ENCODE data around the gene PMIS2. TPM values are rescaled to one million over a fixed set of nuclear protein-coding genes. Genes with fewer than 3 reads are reported as not detected.
A peak's percentile ranks its signal among the peaks of the same experiment; 100 is the strongest.

The PMIS2 gene
- total RNA-seq, 1 experiment from 2014 or later = not detected

DNA sequence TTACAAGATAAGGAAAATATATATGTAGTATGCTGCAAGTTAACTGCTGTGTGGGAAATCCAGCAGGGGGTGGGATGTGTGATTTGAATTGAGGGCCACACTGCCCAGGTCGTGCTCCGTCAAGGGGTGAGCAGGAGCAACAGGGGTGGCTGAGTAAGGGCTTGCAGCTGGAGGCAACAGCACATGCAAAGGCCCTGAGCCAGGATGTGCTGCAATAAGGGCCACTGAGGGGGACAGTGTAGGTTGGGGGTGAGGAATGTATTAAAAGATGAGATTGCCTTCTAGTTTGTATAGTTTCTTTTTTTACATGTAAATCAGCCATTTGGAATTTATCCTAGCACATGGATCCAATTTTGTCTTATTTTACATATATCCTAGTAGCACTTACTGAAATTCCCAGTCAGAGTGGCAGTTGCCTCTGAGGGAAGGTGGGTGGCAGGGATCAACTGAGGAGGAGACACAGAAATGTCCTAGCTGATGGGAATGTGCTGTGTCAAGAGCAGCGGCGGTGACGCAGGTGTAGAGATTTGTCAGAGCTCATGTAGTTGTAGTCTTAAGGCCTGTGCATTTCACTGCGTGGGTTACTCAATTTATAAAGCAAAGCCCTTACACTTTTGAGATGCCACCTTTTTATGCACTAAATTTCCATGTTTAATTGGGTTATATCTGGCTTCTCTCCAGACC is 37.5 kb downstream of the PMIS2 start:
- H3K4me3 Mint-ChIP-seq (ENCODE audit: unreplicated experiment) = no peak overlapping the region
- ChIA-PET CTCF (interaction anchor here (0.7 kb wide), 1 partner anchor 13 kb away, joined by 5 read pairs; no protein-coding TSS in a partner anchor), POLR2A (interaction anchor here (0.8 to 1.7 kb wide), 2 partner anchors 16 to 20 kb away, joined by 3 to 12 read pairs; no protein-coding TSS in a partner anchor)
- intact Hi-C loops (cut with micrococcal nuclease; ENCODE audit: unreplicated experiment) = no loop called here
- BruUV-seq (replicated peaks) = TSS peak; percentile 19
- Histone ChIP-seq H3K4me3 (ENCODE audit: low read depth, low read length) (no peak overlapping the region), H3K27me3 (replicated peaks; ENCODE audit: control insufficient read depth, insufficient read depth, low read length) (no peaks in the 10 kb centered on the region), H3K4me1 (no peaks in the 10 kb centered on the region), H3K36me3 (ENCODE audit: control insufficient read depth, insufficient read depth, low read length) (no peaks in the 10 kb centered on the region), H3K9me3 (no peaks in the 10 kb centered on the region)
- TF ChIP-seq, protein P1, sequence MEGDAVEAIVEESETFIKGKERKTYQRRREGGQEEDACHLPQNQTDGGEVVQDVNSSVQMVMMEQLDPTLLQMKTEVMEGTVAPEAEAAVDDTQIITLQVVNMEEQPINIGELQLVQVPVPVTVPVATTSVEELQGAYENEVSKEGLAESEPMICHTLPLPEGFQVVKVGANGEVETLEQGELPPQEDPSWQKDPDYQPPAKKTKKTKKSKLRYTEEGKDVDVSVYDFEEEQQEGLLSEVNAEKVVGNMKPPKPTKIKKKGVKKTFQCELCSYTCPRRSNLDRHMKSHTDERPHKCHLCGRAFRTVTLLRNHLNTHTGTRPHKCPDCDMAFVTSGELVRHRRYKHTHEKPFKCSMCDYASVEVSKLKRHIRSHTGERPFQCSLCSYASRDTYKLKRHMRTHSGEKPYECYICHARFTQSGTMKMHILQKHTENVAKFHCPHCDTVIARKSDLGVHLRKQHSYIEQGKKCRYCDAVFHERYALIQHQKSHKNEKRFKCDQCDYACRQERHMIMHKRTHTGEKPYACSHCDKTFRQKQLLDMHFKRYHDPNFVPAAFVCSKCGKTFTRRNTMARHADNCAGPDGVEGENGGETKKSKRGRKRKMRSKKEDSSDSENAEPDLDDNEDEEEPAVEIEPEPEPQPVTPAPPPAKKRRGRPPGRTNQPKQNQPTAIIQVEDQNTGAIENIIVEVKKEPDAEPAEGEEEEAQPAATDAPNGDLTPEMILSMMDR (IDR thresholded peaks at IDR 0.05; ENCODE audit: insufficient read depth in 1 of 2, low read depth in 1 of 2, low read length in 1 of 2, severe bottlenecking in 1 of 2, unreplicated experiment in 1 of 2) = no peak
- peaks cover 30% of the 10 kb centered on the region for H3K36me3 Mint-ChIP-seq (ENCODE audit: insufficient read depth, unreplicated experiment)
- no peaks in the 10 kb centered on the region for H3K4me1 Mint-ChIP-seq (ENCODE audit: low read depth, unreplicated experiment)
- H3K27me3 Mint-ChIP-seq (ENCODE audit: insufficient read depth, unreplicated experiment) = no peaks in the 10 kb centered on the region
- no peak for DNase-seq
- no peaks in the 10 kb centered on the region for H3K9me3 Mint-ChIP-seq (ENCODE audit: unreplicated experiment)
- H3K27ac Mint-ChIP-seq (ENCODE audit: unreplicated experiment) = peak overlapping the region; percentile 40

DNA sequence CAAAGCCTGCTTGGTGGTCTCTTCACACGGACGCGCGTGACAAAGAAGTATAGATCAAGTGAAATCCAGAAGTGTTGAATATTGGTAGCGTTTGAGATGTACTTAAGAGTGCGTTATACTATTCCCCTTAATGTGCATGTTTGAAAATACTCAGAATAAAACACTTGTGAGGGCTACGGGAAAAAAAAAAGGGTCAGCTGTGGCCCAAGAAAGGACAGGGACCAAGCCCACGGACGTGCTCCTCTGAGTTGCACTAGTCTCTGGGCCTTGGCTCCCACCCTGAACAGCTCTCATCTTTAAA is 42.2 kb downstream of the PMIS2 start:
- intact Hi-C loops (cut with micrococcal nuclease; ENCODE audit: unreplicated experiment) = loop anchor here (1.0 to 5.0 kb wide), 4 partner anchors 15 to 81 kb away; partner anchors contain the start of genes COX6B1, HAUS5 and TMEM147
- H3K27ac Mint-ChIP-seq (ENCODE audit: unreplicated experiment) = peak overlapping the region; percentile 100
- H3K27me3 ChIP-seq (replicated peaks; ENCODE audit: control insufficient read depth, insufficient read depth, low read length) = no peaks in the 10 kb centered on the region
- H3K9me3 Mint-ChIP-seq (ENCODE audit: unreplicated experiment) = no peaks in the 10 kb centered on the region
- peaks cover 55% of the 10 kb centered on the region for H3K36me3 Mint-ChIP-seq (ENCODE audit: insufficient read depth, unreplicated experiment)
- ChIA-PET POLR2A (no interaction called here), CTCF (no interaction called here)
- BruUV-seq (replicated peaks) = TSS peak; percentile 99
- H3K4me3 ChIP-seq (ENCODE audit: low read depth, low read length) = peak overlapping the region; percentile 55
- no peaks in the 10 kb centered on the region for H3K4me1 ChIP-seq
- H3K4me3 Mint-ChIP-seq (ENCODE audit: unreplicated experiment) = peak overlapping the region; percentile 100
- H3K9me3 ChIP-seq = no peaks in the 10 kb centered on the region
- H3K36me3 ChIP-seq (ENCODE audit: control insufficient read depth, insufficient read depth, low read length) = peaks cover 4% of the 10 kb centered on the region
- no peaks in the 10 kb centered on the region for H3K27me3 Mint-ChIP-seq (ENCODE audit: insufficient read depth, unreplicated experiment)
- TF ChIP-seq, protein P1 (IDR thresholded peaks at IDR 0.05; ENCODE audit: insufficient read depth in 1 of 2, low read depth in 1 of 2, low read length in 1 of 2, severe bottlenecking in 1 of 2, unreplicated experiment in 1 of 2) = no peak
- H3K4me1 Mint-ChIP-seq (ENCODE audit: low read depth, unreplicated experiment) = peaks cover 7% of the 10 kb centered on the region
- DNase-seq = no peak

DNA sequence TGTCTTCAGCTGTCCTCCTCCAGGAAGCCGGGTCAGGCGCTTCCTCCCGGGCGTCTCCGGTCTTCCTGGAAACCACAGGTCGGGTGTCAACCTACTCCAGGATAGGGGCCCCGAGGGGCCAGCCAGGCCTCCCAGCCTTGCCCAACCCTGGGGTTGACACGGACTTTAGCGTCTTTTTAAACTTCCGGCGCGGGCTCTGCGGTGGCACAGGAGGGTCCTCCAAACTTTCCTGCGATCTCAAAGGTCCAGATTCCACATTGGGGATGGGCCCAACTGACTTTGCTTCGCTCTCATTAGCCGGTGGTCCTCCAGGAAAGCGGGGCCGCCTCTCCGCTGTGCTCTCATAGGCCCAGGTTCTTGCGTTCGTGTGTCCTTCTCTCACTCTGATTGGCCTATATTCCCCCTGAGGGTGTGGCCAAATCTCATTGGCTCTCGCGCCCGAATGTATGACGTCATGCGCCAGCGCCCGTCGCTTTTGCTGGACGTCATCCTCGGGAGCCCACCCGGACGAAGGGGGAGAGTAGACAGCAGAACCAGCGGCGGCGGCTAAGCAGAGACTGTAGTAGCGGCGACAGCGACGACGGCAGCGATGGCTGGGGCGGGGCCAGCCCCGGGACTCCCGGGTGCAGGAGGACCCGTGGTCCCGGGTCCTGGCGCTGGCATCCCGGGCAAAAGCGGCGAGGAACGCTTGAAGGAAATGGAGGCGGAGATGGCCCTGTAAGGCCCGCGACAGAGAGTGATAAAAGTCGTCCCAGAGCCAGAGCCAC is 42.8 kb downstream of the PMIS2 start, which contains the start of gene RBM42:
Gene RBM42 (plus strand): TSS at position 472 of the 767 bp plus-strand sequence. CDS start 118 bp downstream, at position 590.
- DNase-seq = peak; percentile 99
- Histone ChIP-seq H3K4me1 (no peaks in the 10 kb centered on the region), H3K4me3 (ENCODE audit: low read depth, low read length) (peak within 1 kb of the TSS; percentile 90), H3K36me3 (ENCODE audit: control insufficient read depth, insufficient read depth, low read length) (peaks cover 4% of the 10 kb centered on the region), H3K9me3 (no peaks in the 10 kb centered on the region), H3K27me3 (replicated peaks; ENCODE audit: control insufficient read depth, insufficient read depth, low read length) (no peaks in the 10 kb centered on the region)
- ChIA-PET POLR2A (interaction anchor here (1.0 kb wide), 1 partner anchor 19 kb away, joined by 3 read pairs; the partner anchor contains the start of gene COX6B1), CTCF (no interaction called here)
- BruUV-seq (replicated peaks) = no TSS peak
- H3K36me3 Mint-ChIP-seq (ENCODE audit: insufficient read depth, unreplicated experiment) = peaks cover 60% of the 10 kb centered on the region
- H3K4me3 Mint-ChIP-seq (ENCODE audit: unreplicated experiment) = peak within 1 kb of the TSS; percentile 100
- H3K27ac Mint-ChIP-seq (ENCODE audit: unreplicated experiment) = peak within 1 kb of the TSS; percentile 100
- intact Hi-C loops (cut with micrococcal nuclease; ENCODE audit: unreplicated experiment) = loop anchor here (1.0 to 5.0 kb wide), 4 partner anchors 15 to 81 kb away; partner anchors contain the start of genes COX6B1, HAUS5 and TMEM147
- no peaks in the 10 kb centered on the region for H3K27me3 Mint-ChIP-seq (ENCODE audit: insufficient read depth, unreplicated experiment)
- no peaks in the 10 kb centered on the region for H3K9me3 Mint-ChIP-seq (ENCODE audit: unreplicated experiment)
- TF ChIP-seq, protein P1 (IDR thresholded peaks at IDR 0.05; ENCODE audit: insufficient read depth in 1 of 2, low read depth in 1 of 2, low read length in 1 of 2, severe bottlenecking in 1 of 2, unreplicated experiment in 1 of 2) = no peak
- H3K4me1 Mint-ChIP-seq (ENCODE audit: low read depth, unreplicated experiment) = peaks cover 7% of the 10 kb centered on the region
